ENCODE measurements around the gene SYNE2. TPM values are rescaled to one million over a fixed set of nuclear protein-coding genes. Genes with fewer than 3 reads are reported as not detected.

The SYNE2 gene
- total RNA-seq, 2 experiments from 2014 or later, result 150 to 212 TPM

DNA sequence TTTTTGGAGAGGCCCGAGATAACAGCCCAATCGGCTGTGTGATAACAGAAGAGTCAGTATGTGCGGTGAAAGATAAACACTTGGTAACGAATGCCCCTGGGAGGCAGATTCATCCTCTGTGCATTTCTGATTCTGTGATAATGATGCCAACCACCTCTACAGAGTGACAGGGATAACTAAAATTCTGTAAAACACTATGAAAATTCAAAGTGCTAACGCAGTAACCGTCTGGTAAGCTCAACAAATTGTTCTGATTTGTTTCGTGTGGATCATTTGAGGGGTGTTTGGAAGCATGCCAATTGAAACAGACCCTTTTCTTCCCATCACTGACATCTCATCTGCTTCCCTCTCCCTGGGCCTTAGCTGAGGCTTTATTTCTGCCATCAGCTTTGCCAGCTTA lies 365.0 kb downstream of the SYNE2 start:
- no peak for DNase-seq (ENCODE audit: low spot score)
- Histone ChIP-seq H3K9me2 (ENCODE audit: insufficient read depth, low read length) (no peaks in the 10 kb centered on the region), H3K4me3 (ENCODE audit: low read depth, low read length, poor library complexity, severe bottlenecking) (no peak overlapping the region), H3K4me2 (ENCODE audit: low read length) (peak overlapping the region; percentile 20), H3K79me2 (ENCODE audit: insufficient read depth, low read depth, low read length) (peaks cover 15% of the 10 kb centered on the region; the same call in 1 of the 2 replicates), H4K20me1 (ENCODE audit: insufficient read depth, low read length) (no peaks in the 10 kb centered on the region; the same call in 1 of the 2 replicates), H3K4me1 (ENCODE audit: insufficient read depth, low read length, poor library complexity, severe bottlenecking) (peaks cover 23% of the 10 kb centered on the region), H3K27ac (ENCODE audit: low read depth, low read length, poor library complexity, severe bottlenecking) (peak overlapping the region; percentile 56), H3K9me3 (ENCODE audit: low read length) (no peaks in the 10 kb centered on the region), H2AFZ (ENCODE audit: low read length) (no peak overlapping the region), H3K36me3 (ENCODE audit: insufficient read depth, low read length) (peaks cover 99% of the 10 kb centered on the region)
- POLR2A ChIA-PET, result interaction anchor here (0.9 to 3.5 kb wide), 4 partner anchors 11 to 71 kb away, joined by 3 to 13 read pairs (median 3); no protein-coding TSS in a partner anchor
- CTCF ChIA-PET (ENCODE audit: unreplicated experiment), result no interaction called here
- TF ChIP-seq, protein P1, sequence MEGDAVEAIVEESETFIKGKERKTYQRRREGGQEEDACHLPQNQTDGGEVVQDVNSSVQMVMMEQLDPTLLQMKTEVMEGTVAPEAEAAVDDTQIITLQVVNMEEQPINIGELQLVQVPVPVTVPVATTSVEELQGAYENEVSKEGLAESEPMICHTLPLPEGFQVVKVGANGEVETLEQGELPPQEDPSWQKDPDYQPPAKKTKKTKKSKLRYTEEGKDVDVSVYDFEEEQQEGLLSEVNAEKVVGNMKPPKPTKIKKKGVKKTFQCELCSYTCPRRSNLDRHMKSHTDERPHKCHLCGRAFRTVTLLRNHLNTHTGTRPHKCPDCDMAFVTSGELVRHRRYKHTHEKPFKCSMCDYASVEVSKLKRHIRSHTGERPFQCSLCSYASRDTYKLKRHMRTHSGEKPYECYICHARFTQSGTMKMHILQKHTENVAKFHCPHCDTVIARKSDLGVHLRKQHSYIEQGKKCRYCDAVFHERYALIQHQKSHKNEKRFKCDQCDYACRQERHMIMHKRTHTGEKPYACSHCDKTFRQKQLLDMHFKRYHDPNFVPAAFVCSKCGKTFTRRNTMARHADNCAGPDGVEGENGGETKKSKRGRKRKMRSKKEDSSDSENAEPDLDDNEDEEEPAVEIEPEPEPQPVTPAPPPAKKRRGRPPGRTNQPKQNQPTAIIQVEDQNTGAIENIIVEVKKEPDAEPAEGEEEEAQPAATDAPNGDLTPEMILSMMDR (conservative IDR thresholded peaks at IDR 0.05; ENCODE audit: low read length), result no peak
- TF ChIP-seq EZH2phosphoT487 (IDR thresholded peaks at IDR 0.05; ENCODE audit: borderline replicate concordance, low read depth, low read length), result no peak
- intact Hi-C loops (cut with micrococcal nuclease; ENCODE audit: unreplicated experiment), result loop anchor here (5.0 kb wide), 1 partner anchor 74 kb away; the partner anchor contains the start of gene ESR2
- BruUV-seq (replicated peaks), result no TSS peak

DNA sequence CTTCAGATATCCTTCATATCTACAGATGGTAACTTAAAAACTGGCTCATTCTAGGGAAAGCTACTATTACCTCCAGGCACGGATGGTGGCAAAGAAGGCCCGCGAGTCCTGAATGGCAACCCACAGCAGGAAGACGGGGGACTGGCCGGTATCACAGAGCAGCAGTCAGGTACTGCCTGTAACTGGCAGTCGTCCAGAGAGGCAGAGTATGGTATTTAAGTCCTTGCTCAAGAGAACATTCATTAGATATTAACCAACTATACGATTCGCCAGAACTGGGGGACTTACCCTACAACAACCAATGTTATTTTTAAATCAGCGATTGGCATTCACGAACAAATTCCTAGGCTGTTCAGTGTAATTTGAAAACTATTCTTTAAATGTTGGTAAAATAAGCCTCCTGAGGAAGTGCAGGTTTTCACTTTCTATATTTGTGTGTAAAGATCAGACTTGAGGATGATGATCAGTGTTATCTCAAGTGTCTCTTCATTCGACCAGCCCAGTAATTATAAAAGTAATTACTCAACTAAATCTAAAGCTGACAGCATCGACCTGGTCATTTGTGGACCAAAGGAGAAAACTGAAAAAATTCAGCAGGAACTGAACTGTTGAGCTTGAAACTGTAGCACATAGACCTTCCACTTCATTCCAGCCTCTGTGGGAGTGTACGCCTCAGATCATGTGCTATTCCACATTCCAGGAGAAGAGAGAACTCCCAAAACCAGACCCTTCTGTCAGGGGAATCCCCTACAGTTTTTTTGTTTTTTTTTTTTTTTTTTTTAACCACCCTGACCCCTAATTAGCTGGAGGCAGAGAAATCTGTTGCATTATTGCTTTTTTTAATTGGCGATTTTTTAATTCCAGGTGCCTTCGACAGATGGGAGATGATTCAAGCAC lies 365.8 kb downstream of the SYNE2 start:
- ChIA-PET POLR2A (interaction anchor here (0.6 to 3.5 kb wide), 11 partner anchors 10 to 874 kb away, joined by 3 to 13 read pairs (median 5); no protein-coding TSS in a partner anchor), CTCF (ENCODE audit: unreplicated experiment) (no interaction called here)
- H3K79me2 ChIP-seq (ENCODE audit: insufficient read depth, low read depth, low read length), result peaks cover 15% of the 10 kb centered on the region; the same call in 1 of the 2 replicates
- no peak for DNase-seq (ENCODE audit: low spot score)
- H3K9me2 ChIP-seq (ENCODE audit: insufficient read depth, low read length), result no peaks in the 10 kb centered on the region
- peak overlapping the region; percentile 56 for H3K27ac ChIP-seq (ENCODE audit: low read depth, low read length, poor library complexity, severe bottlenecking)
- no peaks in the 10 kb centered on the region for H3K9me3 ChIP-seq (ENCODE audit: low read length)
- peaks cover 23% of the 10 kb centered on the region for H3K4me1 ChIP-seq (ENCODE audit: insufficient read depth, low read length, poor library complexity, severe bottlenecking)
- intact Hi-C loops (cut with micrococcal nuclease; ENCODE audit: unreplicated experiment), result loop anchor here (5.0 kb wide), 1 partner anchor 74 kb away; the partner anchor contains the start of gene ESR2
- H4K20me1 ChIP-seq (ENCODE audit: insufficient read depth, low read length), result no peaks in the 10 kb centered on the region; the same call in 1 of the 2 replicates
- H2AFZ ChIP-seq (ENCODE audit: low read length), result no peak overlapping the region
- TF ChIP-seq, protein P1 (conservative IDR thresholded peaks at IDR 0.05; ENCODE audit: low read length), result no peak
- no peak for TF ChIP-seq EZH2phosphoT487 (IDR thresholded peaks at IDR 0.05; ENCODE audit: borderline replicate concordance, low read depth, low read length)
- H3K4me3 ChIP-seq (ENCODE audit: low read depth, low read length, poor library complexity, severe bottlenecking), result no peak overlapping the region
- H3K4me2 ChIP-seq (ENCODE audit: low read length), result peak overlapping the region; percentile 20; the same call in 1 of the 2 replicates
- BruUV-seq (replicated peaks), result no TSS peak
- H3K36me3 ChIP-seq (ENCODE audit: insufficient read depth, low read length), result peaks cover 99% of the 10 kb centered on the region
